Measurements from ENCODE around the gene CIPC.
A peak's percentile ranks its signal among the peaks of the same experiment; 100 is the strongest.

CIPC gene

GRCh38 chr14:77085538-77085937 lies 12.5 kb upstream of the CIPC start:
- Histone ChIP-seq H3K9me3 (no peaks in the 10 kb centered on the region), H3K27me3 (no peaks in the 10 kb centered on the region), H3K4me1 (ENCODE audit: control insufficient read depth in 1 of 2, insufficient read depth in 1 of 2, low read depth in 1 of 2, low read length in 1 of 2) (peaks cover 6 to 21% of the 10 kb centered on the region in 2 experiments), H3K27ac (peak overlapping the region; percentile 62), H3K4me3 (ENCODE audit: low read depth in 1 of 2, low read length in 1 of 2) (no peak overlapping the region), H3K36me3 (no peaks in the 10 kb centered on the region)
- TF ChIP-seq CTCF (IDR thresholded peaks at IDR 0.05), result no peak

GRCh38 chr14:77086017-77086727 lies 11.9 kb upstream of the CIPC start:
- Histone ChIP-seq H3K4me1 (ENCODE audit: control insufficient read depth in 1 of 2, insufficient read depth in 1 of 2, low read depth in 1 of 2, low read length in 1 of 2) (peaks cover 9 to 27% of the 10 kb centered on the region in 2 experiments), H3K9me3 (no peaks in the 10 kb centered on the region), H3K4me3 (ENCODE audit: low read depth in 1 of 2, low read length in 1 of 2) (no peak overlapping the region), H3K36me3 (no peaks in the 10 kb centered on the region), H3K27ac (no peak overlapping the region), H3K27me3 (no peaks in the 10 kb centered on the region)
- TF ChIP-seq CTCF (IDR thresholded peaks at IDR 0.05), result no peak

GRCh38 chr14:77086951-77087350 lies 11.1 kb upstream of the CIPC start:
- H3K4me3 ChIP-seq (ENCODE audit: low read depth in 1 of 2, low read length in 1 of 2), result no peak overlapping the region
- peaks cover 16 to 35% of the 10 kb centered on the region in 2 experiments for H3K4me1 ChIP-seq (ENCODE audit: control insufficient read depth in 1 of 2, insufficient read depth in 1 of 2, low read depth in 1 of 2, low read length in 1 of 2)
- H3K27me3 ChIP-seq, result no peaks in the 10 kb centered on the region
- no peaks in the 10 kb centered on the region for H3K9me3 ChIP-seq
- TF ChIP-seq CTCF (IDR thresholded peaks at IDR 0.05), result no peak
- H3K36me3 ChIP-seq, result no peaks in the 10 kb centered on the region
- H3K27ac ChIP-seq, result no peak overlapping the region

- Histone ChIP-seq H3K9me3 (no peaks in the 10 kb centered on the region), H3K36me3 (no peaks in the 10 kb centered on the region), H3K27ac (no peak overlapping the region), H3K27me3 (no peaks in the 10 kb centered on the region), H3K4me1 (ENCODE audit: control insufficient read depth in 1 of 2, insufficient read depth in 1 of 2, low read depth in 1 of 2, low read length in 1 of 2) (peaks cover 21 to 41% of the 10 kb centered on the region in 2 experiments), H3K4me3 (ENCODE audit: low read depth in 1 of 2, low read length in 1 of 2) (no peak overlapping the region)
- no peak for TF ChIP-seq CTCF (IDR thresholded peaks at IDR 0.05)
These were observed 10.4 kb upstream of the CIPC start for GRCh38 chr14:77087631-77088030.

GRCh38 chr14:77088219-77088618 lies 9.8 kb upstream of the CIPC start:
- Histone ChIP-seq H3K4me1 (ENCODE audit: control insufficient read depth in 1 of 2, insufficient read depth in 1 of 2, low read depth in 1 of 2, low read length in 1 of 2) (peaks cover 27 to 47% of the 10 kb centered on the region in 2 experiments), H3K9me3 (no peaks in the 10 kb centered on the region), H3K27me3 (no peaks in the 10 kb centered on the region), H3K36me3 (no peaks in the 10 kb centered on the region), H3K4me3 (ENCODE audit: low read depth in 1 of 2, low read length in 1 of 2) (no peak overlapping the region), H3K27ac (no peak overlapping the region)
- no peak for TF ChIP-seq CTCF (IDR thresholded peaks at IDR 0.05)
